ENCODE measurements around the gene OPRL1.

OPRL1 gene

DNA sequence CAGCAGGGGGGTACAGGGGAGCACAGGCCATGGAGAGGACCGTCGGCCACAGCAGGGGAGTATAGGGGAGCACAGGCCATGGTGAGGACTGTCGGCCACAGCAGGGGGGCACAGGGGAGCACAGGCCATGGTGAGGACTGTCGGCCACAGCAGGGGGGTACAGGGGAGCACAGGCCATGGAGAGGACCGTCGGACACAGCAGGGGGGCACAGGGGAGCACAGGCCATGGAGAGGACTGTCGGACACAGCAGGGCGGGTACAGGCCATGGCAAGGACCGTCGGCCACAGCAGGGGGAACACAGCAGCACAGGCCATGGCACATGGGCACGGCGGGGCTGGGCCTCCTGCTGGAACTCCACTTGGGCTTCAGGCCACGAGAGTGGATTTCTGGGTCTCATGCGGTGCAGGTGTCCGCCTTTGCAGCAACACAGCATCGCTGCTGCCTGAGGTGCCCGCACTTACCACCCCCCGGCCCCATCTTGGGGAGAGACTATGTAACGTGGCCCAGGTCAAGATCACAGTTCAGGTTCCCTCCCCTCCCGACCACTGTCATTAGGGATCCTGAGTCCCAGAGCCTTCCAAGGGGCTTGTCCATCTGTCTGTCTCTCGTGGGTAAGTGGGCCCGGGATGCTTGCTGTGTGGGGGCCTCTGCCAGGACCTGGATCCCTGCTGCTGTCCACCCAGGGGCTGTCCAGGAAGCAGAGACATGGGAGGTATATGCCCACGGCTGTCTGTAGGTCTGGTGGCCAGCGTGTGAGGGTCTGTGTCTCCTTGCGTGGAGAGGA is 25.0 kb downstream of the OPRL1 start:
- DNase-seq (ENCODE audit: low spot score): no peak

- DNase-seq (ENCODE audit: low spot score): no peak
Observed at GRCh38 chr20:64105846-64106434, 26.1 kb downstream of the OPRL1 start.

- DNase-seq (ENCODE audit: low spot score): no peak
Observed at GRCh38 chr20:64106435-64106961, 26.6 kb downstream of the OPRL1 start.

DNA sequence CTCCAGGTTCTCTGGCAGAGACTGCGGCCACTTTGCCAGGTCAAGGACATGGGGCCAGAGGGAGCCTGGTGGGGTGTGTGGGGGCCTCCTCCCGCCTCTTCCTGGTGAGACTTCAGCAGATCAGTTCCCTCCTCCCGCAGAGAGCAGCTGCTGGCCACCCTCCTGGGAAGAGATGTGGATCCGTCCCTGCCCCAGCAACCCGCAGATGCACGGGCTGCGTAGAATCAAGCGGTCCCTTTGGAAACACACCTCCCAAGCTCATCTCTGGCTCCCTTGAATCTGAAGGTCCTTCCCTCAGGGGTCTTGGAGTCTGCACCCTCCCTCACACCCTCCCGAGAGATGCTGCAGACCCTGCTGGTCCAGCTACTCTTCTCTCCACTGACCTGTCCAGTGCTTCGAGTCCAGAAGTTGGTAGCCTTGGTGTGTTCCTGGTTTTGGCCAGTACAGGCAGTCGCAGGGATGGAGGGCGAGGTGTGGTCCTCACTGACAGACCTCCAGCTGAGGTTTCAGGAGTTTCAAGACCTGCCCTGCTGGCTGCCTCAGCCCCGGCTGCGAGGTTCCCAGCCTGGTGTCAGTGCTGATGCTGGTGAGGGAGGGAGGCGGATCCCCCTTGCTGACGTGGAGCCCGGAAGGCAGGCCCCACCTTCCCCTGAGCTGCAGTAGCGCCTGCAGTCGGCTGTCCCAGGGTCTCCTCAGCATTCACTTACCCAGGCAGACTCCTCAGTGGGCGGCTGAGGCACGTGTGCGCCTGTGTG is 27.3 kb downstream of the OPRL1 start, which contains the start of gene NPBWR2:
TSS of gene NPBWR2 (minus strand) at position 585 of the 755 bp plus-strand sequence. CDS start 734 bp downstream, outside the sequence.
- DNase-seq (ENCODE audit: low spot score): no peak

DNA sequence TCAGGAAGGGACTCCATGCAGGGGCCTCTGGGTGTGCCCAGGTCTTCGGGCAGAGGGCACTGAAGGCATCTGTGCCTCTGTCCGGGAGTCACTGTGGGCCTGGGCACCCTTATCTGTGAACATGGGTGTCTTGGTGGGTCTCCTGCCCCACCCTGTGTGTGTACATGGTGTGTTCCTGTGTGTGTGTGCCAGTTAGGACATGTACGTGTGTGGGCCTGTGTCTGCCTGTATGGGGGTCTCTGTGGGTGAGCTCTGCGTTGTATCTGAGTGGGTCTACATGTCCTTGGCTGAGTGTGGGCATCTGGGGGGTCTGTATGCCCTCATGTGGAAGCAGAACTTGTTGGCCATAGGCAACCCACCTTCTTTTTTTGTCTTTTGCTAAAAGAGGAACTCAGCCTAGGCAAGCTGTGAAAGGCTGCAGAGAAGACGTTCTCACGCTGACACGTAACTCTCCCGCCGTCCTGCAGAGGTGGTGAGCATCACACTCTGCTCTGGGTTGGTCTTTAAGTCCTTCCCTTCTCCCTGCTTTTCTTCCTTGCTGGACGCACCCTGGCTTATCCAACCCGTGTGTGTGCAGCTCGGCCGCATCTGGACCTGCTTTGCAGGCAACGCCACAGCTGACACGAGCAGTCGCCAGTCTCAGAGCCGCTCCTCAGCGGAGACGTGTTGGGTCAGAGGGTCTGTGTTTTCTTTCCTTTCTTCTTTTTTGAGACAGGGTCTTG is 28.0 kb downstream of the OPRL1 start:
- no peak for DNase-seq (ENCODE audit: low spot score)

GRCh38 chr20:64108731-64109681 is 29.1 kb downstream of the OPRL1 start:
- no peak for DNase-seq (ENCODE audit: low spot score)

DNA sequence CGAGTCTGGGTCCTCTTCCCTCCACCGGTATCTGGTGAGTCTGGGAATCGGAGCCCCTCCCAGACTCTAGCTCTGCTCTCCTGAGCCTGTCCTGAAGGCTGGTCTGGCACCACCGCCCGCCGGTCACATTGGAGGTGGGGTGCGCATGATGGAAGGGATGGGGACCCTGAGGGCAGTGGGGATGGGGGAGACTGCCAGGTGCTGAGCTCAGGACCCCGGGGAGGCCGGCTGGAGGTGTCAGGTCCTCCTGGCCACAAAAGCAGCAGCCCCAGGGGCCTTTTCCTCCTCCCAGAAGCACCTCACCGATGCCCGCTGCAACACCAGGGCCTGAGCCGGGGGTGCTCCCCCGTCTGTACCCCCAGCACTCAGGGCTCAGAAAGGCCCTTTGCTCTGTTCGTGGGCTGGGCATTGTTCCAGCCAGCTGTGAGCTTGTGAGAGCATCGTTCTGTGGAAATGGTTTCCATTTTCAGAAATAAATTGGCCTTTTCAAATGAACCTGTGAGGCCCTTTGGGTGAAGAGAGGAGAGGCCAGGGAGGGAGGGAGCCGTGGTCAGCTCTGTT is 30.0 kb downstream of the OPRL1 start:
- DNase-seq (ENCODE audit: low spot score): no peak

GRCh38 chr20:64110411-64111068 is 30.7 kb downstream of the OPRL1 start:
- no peak for DNase-seq (ENCODE audit: low spot score)

- DNase-seq (ENCODE audit: low spot score): no peak
Observed at GRCh38 chr20:64111841-64112641, 32.2 kb downstream of the OPRL1 start.

DNA sequence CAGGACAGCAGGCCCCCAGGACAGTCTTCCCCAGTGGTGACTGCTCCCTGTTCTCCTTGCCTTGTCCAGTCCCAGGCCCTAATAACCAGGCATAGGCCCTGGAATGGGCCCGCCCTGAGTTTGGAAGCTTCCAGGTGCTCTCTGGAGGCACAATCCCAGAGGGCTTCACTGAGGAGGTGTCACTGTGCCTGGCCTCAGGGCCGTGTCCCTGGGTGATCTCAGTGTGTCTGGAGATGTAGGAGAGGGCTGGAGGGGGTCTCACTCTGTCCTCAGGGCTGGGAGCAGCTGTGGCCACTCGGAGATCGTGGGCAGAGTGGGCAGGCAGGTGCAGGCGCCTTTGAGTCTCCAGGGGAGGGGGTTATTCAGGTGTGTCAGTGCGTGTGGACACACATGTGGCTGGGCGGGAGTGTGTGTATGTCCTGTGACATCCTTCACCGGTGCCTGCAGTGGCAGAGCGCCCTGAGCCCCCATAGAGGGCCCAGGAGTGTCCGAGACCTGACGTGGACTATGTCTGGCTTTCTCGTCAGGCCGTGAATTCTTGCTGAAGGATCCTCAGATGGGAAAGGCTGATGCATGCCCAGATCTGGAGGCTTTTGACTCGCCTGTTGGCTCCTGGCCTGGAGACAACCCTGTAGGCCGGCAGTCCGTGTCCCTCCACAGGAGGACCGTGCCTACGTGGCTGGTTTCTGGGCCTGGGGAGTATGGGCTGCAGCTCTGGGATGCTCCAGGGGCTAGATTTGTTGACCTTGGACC is 33.0 kb downstream of the OPRL1 start:
- DNase-seq (ENCODE audit: low spot score): no peak

GRCh38 chr20:64113444-64113775 is 33.5 kb downstream of the OPRL1 start:
- DNase-seq (ENCODE audit: low spot score): no peak

DNA sequence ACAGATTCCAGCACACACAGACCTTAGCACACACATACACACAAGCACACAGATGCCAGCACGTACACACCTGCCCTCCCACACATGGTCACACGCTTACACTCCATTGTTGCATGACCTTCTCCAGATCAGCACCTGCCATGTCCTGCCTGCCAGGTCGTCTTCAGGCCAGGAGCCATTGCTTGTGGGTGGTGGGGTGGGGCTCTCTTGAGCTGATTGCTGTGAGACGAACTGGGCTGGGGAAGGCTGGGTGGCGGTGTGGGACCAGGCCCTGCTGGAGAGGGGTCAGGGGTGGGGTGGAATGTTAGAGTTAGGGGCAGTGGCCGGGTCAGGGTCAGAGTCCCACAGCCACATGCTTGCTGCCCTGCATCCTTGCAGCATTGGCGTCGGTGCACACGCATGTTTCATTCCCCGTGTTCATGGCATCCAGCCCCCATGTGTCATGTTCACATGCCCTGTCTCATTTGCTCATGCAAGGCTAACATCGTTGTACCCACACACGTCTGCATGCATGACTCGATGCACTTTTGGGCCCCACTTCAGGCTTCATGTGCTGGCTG is 34.0 kb downstream of the OPRL1 start:
- no peak for DNase-seq (ENCODE audit: low spot score)

GRCh38 chr20:64114356-64114971 is 34.6 kb downstream of the OPRL1 start:
- no peak for DNase-seq (ENCODE audit: low spot score)

- DNase-seq (ENCODE audit: low spot score): no peak
Observed at GRCh38 chr20:64115171-64115911, 35.5 kb downstream of the OPRL1 start.

GRCh38 chr20:64116016-64116415 is 36.1 kb downstream of the OPRL1 start:
- DNase-seq (ENCODE audit: low spot score): no peak

GRCh38 chr20:64116541-64117431 is 36.9 kb downstream of the OPRL1 start:
- no peak for DNase-seq (ENCODE audit: low spot score)
